Measurements from ENCODE around the gene PGD. TPM values are rescaled to one million over a fixed set of nuclear protein-coding genes. Genes with fewer than 3 reads are reported as not detected.
"Not testable (repeated sequence)": the region's sequence is repeated elsewhere in the genome, so short reads cannot be mapped to it uniquely, and the experiment has no call there.

PGD gene
- total RNA-seq (2014; rRNA removed; shearing (Covaris generic); ENCODE audit: low replicate concordance) = 608 and 700 TPM in 2 replicates

DNA sequence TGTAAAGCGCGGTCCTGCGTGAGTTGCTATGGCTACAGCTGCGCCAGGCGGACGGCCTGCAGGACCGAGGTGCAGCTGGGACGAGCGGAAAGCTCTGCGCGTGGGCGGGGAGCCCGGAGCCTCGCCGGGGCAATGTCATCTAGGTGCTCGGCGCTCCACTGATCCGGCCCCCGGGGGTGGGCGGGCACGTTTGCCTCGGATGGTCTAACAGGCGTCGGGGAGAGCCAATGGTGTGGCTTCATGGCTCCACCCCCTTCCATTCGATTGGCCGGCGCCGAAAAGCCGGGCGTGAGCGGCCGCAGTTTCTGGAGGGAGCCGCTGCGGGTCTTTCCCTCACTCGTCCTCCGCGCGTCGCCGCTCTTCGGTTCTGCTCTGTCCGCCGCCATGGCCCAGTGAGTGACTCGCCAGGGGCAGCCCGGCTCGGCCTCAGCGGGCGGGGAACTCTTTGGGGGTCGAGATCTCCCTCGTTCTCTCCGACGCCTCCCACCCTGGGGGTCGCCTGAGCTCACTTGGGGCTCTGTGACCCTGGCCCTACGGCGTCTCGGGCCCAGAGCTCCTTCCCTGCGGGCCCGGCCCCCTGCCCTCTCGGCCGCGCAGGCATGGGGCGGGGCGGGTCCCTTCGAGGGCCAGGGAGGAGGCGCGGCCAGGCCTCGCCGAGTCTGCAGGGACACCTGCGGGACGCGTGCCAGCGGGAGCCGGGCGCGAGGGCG lies at the start of gene PGD:
TSS of gene PGD (plus strand) at position 331 of the 710 bp plus-strand sequence. CDS start at position 385, 54 bp downstream.
- in situ Hi-C loops (cut with HindIII; ENCODE audit: low pct_unique_long_range_greater_than_20kb, low sequenced_read_pairs) = no loop called here
- peak; percentile 98 for DNase-seq (ENCODE audit: low read depth)

- in situ Hi-C loops (cut with HindIII; ENCODE audit: low pct_unique_long_range_greater_than_20kb, low sequenced_read_pairs) = no loop called here
These were observed 45.6 kb upstream of the PGD start for GRCh38 chr1:10353282-10353681.

GRCh38 chr1:10353693-10354092 lies 45.2 kb upstream of the PGD start:
- DNase-seq (ENCODE audit: low read depth) = no peak
- in situ Hi-C loops (cut with HindIII; ENCODE audit: low pct_unique_long_range_greater_than_20kb, low sequenced_read_pairs) = no loop called here

More at GRCh38 chr1:10353282-10353681, 45.6 kb upstream of the PGD start:
- DNase-seq (ENCODE audit: low read depth) = no peak

DNA sequence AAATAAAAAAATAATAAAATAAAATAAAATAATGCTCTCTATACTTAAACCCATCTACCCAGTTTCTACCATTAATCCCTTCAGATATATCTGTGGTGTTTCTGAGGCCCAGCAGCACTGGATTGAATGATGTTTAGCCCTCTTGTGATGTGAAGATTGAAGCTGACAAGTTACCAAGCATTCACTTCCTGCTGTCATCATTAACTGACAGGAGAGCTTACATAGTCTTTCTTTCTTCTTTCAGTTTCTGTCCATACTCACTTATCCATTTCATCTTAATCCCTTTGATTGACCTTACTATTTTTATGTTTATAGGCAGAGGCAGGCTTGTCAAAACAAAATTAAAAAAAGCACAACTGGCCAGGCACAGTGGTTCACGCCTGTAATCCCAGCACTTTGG lies 38.8 kb upstream of the PGD start:
- in situ Hi-C loops (cut with HindIII; ENCODE audit: low pct_unique_long_range_greater_than_20kb, low sequenced_read_pairs) = no loop called here
- no peak for DNase-seq (ENCODE audit: low read depth)

DNA sequence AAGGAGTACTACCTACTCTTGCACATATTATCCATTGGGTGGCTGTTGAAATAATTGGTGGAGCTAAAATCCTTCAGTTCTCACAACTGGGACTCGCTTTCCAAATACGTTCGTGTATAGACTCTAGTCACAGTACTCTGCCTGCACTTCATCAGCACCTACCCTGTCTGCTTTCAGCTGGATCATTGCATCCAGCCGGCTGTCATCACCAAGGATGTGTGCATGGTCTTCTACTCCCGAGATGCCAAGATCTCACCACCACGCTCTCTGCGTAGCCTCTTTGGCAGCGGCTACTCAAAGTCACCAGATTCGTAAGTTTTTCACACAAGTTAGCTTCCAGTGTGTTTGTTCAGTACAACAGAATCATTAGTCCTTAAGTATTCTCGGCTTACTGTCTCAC lies 37.3 kb upstream of the PGD start:
- DNase-seq (ENCODE audit: low read depth) = no peak
- in situ Hi-C loops (cut with HindIII; ENCODE audit: low pct_unique_long_range_greater_than_20kb, low sequenced_read_pairs) = no loop called here

DNA sequence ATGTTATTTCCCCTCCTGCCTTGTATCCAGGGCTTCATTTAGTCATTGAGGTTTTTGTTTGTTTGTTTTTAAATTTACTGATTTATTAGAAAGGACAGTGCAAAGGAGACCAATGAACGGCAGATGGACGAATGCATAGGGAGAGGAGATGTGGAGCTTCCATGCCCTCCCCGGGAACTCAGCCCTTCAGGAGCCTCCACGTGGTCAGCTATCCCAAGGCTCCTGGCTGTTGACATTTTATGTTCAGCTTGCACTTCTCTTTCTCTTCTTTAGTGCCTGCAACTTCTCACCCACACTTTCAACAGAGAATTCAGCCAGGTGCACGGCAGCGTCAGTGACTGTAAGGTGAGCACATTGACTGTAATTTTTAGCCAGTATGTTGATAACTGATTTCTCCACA lies 30.7 kb upstream of the PGD start:
- in situ Hi-C loops (cut with HindIII; ENCODE audit: low pct_unique_long_range_greater_than_20kb, low sequenced_read_pairs) = no loop called here
- DNase-seq (ENCODE audit: low read depth) = no peak

DNA sequence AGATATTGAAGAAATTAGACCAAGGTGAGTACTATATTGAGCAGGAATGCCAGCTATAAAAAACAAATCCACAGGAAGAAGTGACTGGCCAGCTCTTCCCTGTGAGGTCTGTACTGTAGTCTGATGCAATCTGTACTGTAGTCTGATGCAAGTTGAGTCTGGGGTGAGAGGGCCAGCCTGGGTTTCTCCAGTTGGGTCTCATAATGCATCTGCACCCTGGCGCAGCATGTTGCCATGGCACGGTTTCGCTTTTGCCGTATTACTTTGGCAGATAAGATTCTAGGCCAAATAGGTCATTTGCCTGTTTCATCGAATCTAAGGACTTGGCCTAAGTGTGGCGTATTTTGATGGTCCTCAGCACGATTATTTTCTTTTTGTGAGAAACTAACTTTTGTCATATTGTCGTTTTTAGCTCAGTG lies 24.4 kb upstream of the PGD start:
- in situ Hi-C loops (cut with HindIII; ENCODE audit: low pct_unique_long_range_greater_than_20kb, low sequenced_read_pairs) = no loop called here
- no peak for DNase-seq (ENCODE audit: low read depth)

GRCh38 chr1:10377365-10378029 lies 21.4 kb upstream of the PGD start:
- peak; percentile 64 for DNase-seq (ENCODE audit: low read depth)

DNA sequence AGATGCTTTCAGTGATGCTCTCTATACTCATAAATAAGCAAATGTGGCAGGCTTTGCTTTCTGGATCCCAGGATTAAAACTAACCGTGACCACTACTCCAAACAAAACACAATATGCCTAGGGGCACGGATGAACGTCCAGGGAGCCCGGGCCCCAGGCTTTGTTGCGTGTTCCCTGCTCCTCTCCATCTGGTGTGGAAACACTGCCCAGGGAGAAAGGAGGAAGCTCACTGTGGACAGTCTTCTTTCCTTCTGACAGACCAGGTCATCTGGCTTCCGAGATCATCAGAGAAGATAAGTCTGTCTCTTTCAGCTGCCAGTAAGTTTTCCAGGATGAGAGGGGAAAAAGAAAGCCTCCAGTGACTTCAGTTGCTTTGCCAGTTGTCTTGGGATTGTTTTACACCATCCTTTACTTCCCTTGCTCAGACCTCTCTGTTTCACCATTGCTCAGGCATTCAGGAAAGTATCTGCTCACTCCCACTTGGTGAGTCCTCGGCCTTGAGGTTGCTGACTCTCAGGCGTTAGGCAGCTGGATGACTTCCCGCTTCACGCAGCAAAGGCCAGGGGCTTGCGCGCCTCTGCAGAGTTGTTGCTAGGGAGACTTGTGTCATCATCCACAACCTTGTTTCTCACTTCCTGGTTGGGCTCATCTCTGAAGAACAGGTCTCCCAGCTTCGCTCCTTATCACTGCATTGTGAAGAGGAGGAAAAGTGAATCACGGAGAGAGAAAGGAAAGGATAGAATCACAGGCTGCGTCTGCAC lies 20.6 kb upstream of the PGD start:
- in situ Hi-C loops (cut with HindIII; ENCODE audit: low pct_unique_long_range_greater_than_20kb, low sequenced_read_pairs) = no loop called here
- peak; percentile 83 for DNase-seq (ENCODE audit: low read depth)

More at GRCh38 chr1:10377365-10378029, 21.4 kb upstream of the PGD start:
- in situ Hi-C loops (cut with HindIII; ENCODE audit: low pct_unique_long_range_greater_than_20kb, low sequenced_read_pairs) = not testable (repeated sequence)

GRCh38 chr1:10379101-10379620 lies 19.7 kb upstream of the PGD start:
- no peak for DNase-seq (ENCODE audit: low read depth)
- in situ Hi-C loops (cut with HindIII; ENCODE audit: low pct_unique_long_range_greater_than_20kb, low sequenced_read_pairs) = no loop called here

DNA sequence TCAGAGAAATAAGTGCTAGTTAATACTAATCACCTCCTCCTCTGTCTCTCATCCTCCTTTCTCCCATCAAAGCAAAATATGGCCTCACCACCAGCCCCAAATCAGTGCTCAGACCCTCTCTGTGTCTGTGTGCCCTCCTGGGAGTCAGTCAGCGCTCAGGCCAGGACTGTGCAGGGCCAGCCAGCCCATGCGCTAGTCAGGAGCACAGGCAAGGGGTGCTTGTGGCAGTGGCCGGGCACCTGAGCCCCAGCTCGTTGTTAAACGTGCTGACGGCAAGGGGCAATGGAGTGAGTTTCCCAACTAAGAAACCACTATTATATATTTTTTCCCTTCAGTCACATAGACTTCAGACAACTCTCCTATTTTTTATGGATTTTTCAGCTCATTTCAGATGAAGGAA lies 19.2 kb upstream of the PGD start:
- no peak for DNase-seq (ENCODE audit: low read depth)
- in situ Hi-C loops (cut with HindIII; ENCODE audit: low pct_unique_long_range_greater_than_20kb, low sequenced_read_pairs) = no loop called here

DNA sequence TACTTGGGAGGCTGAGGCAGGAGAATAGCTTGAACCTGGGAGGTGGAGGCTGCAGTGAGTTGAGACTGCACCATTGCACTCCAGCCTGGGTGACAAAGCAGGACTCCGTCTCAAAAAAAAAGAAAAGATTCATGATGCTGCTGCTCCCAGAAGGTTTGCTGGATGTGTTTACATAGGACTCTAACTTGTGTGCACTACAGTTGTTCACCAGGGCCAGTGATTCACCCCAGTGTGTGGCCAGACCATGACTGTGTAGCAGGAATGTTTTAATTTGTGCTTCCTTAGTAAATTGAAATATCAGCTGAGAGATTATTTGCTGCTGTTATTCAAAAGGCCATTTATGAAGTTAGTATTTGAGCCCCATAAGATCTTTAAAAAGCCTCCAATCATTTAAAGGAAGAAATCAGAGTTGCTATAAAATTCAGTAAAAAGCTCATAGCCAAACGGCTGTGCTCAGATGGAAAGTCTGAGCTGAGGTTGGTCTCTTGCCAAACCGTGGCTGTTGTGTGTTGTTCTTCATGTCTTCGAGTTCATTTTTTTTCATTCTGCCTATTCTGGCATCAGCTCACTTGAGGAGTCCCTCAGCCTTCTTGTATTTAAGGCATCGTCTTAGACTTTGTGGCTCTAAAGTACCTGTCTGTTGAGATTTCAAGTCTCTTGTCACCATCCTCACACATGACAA lies 18.1 kb upstream of the PGD start:
- peak; percentile 54 for DNase-seq (ENCODE audit: low read depth)
- in situ Hi-C loops (cut with HindIII; ENCODE audit: low pct_unique_long_range_greater_than_20kb, low sequenced_read_pairs) = no loop called here

- in situ Hi-C loops (cut with HindIII; ENCODE audit: low pct_unique_long_range_greater_than_20kb, low sequenced_read_pairs) = no loop called here
- no peak for DNase-seq (ENCODE audit: low read depth)
These were observed 15.2 kb upstream of the PGD start for GRCh38 chr1:10383630-10384029.

DNA sequence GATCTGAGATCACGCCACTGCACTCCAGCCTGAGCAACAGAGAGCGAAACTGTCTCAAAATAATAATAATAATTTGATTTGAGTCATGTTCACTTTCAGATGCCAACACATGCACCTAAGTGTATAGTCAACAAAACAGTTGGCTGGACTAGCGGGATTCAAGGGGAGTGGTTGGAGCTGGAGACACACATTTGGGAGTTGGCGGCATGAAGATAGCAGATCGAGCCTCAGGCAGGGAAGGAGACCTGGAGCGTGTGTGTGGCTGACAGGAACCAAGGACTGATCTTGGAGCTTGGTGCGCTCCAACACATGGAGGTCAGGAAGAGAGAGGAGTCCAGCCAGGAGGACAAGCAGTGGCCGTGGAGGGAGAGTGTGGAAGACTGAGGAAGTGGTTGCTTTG lies 14.6 kb upstream of the PGD start:
- in situ Hi-C loops (cut with HindIII; ENCODE audit: low pct_unique_long_range_greater_than_20kb, low sequenced_read_pairs) = no loop called here
- DNase-seq (ENCODE audit: low read depth) = no peak

GRCh38 chr1:10386761-10387676 lies 11.8 kb upstream of the PGD start:
- in situ Hi-C loops (cut with HindIII; ENCODE audit: low pct_unique_long_range_greater_than_20kb, low sequenced_read_pairs) = no loop called here
- DNase-seq (ENCODE audit: low read depth) = no peak

DNA sequence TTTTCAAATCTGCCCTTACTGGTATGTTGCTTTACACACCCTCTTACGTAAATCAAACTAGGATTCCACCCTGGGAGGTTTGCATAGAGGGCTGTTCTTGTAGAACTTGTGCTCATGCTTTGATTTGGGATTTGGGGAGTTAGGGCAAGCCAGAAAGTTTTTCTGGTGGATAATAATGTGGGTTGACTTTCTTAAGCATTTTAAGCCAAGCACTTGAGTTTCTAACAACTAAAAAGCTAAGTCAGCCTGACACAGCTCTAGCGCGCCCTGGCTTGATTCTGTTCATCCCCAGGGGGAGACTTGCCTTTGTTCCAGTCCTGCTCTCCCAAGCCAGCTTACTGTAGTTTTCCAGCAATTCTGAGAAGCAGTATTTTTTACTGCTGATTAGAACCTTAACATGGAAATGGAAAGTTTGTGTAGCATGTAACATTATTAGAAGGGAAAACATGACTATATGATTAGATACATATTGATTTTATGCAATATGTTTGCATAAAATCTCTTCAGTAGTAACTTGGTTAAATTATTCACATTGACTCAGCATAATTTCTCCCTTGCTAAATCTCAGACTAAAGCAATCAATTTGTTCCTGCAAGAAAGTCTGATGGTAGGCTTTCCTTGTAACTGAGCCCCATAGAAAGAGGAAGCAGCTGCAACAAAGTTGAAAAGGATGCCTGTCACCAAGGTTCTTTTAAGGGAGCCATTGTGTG lies 11.0 kb upstream of the PGD start:
- in situ Hi-C loops (cut with HindIII; ENCODE audit: low pct_unique_long_range_greater_than_20kb, low sequenced_read_pairs) = no loop called here
- peak; percentile 76 for DNase-seq (ENCODE audit: low read depth)

DNA sequence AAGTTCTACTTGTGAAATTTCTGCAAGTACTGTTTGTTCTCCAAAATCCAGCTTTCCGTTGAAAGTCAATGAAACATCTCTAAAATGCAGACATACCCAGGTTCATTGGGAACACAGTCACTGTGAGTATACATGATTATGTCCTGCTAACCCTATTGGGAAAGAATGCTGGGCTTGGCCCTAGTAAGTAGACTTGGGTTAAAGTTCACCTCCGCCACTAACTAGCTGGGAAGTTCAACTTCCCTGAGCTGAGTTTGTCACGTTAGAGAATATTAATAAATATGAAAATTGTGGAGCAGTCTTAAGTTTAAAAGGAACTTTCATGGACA lies 10.5 kb upstream of the PGD start:
- no peak for DNase-seq (ENCODE audit: low read depth)
- in situ Hi-C loops (cut with HindIII; ENCODE audit: low pct_unique_long_range_greater_than_20kb, low sequenced_read_pairs) = no loop called here
